Fibroblast of lung (primary cell): ENCODE data around the gene GPR152. TPM values are rescaled to one million over a fixed set of nuclear protein-coding genes. Genes with fewer than 3 reads are reported as not detected.
A peak's percentile ranks its signal among the peaks of the same experiment; 100 is the strongest.

Experiments used
- DNase-seq, 2 donors: peaks; one replicate each; pipeline versions ENCODE4 v3.0.0 to v3.0.0-alpha.2; 2010; ENCODE audit warnings: low read depth in 2 of 2
- H2AFZ ChIP-seq: 2 replicates; pipeline ENCODE4 v1.5.1; 2012; ENCODE audit warnings: low read length, control low read depth, inconsistent platforms
- H3K27ac ChIP-seq: 2 replicates; pipeline ENCODE4 v1.5.1; 2011; ENCODE audit warnings: low read length, control low read depth; ENCODE audit not compliant: insufficient read depth
- H3K27me3 ChIP-seq: 2 replicates; pipeline ENCODE4 v1.5.1; 2011; ENCODE audit warnings: mild to moderate bottlenecking, low read length; ENCODE audit not compliant: control insufficient read depth, insufficient read depth
- H3K36me3 ChIP-seq: 2 replicates; pipeline ENCODE4 v1.5.1; 2011; ENCODE audit warnings: low read length; ENCODE audit not compliant: control insufficient read depth, insufficient read depth
- H3K4me1 ChIP-seq: 2 replicates; pipeline ENCODE4 v1.5.1; 2011; ENCODE audit warnings: low read length; ENCODE audit not compliant: control insufficient read depth, insufficient read depth; ENCODE audit errors: extremely low read depth
- H3K4me2 ChIP-seq: 2 replicates; pipeline ENCODE4 v1.5.1; 2011; ENCODE audit warnings: low read length, control low read depth; ENCODE audit not compliant: insufficient read depth; ENCODE audit errors: extremely low read depth
- H3K4me3 ChIP-seq, 4 experiments: fragments of 200-600 bp in 1 of 4; sonication (generic) in 1 of 4; replicated peaks in 1 of 4; 2 replicates each; pipeline ENCODE4 v1.5.1; 2011 to 2016; ENCODE audit warnings: low read length in 4 of 4, low read depth in 3 of 4, mild to moderate bottlenecking in 3 of 4, control low read depth in 2 of 4, inconsistent platforms in 1 of 4, mixed read lengths in 1 of 4; ENCODE audit not compliant: insufficient read depth in 1 of 4; ENCODE audit errors: control extremely low read depth in 1 of 4
- H3K79me2 ChIP-seq: 2 replicates; pipeline ENCODE4 v1.5.1; 2012; ENCODE audit warnings: mild to moderate bottlenecking, low read length, inconsistent platforms; ENCODE audit not compliant: control insufficient read depth, insufficient read depth
- H3K9ac ChIP-seq: 2 replicates; pipeline ENCODE4 v1.5.1; 2011; ENCODE audit warnings: mild to moderate bottlenecking, low read length, control low read depth; ENCODE audit not compliant: insufficient read depth
- H3K9me3 ChIP-seq: 2 replicates; pipeline ENCODE4 v1.5.1; 2012; ENCODE audit warnings: low read depth, low read length; ENCODE audit not compliant: control insufficient read depth, insufficient read depth
- H4K20me1 ChIP-seq: 2 replicates; pipeline ENCODE4 v1.5.1; 2011; ENCODE audit warnings: low read length; ENCODE audit not compliant: control insufficient read depth, insufficient read depth; ENCODE audit errors: extremely low read depth
- EZH2 ChIP-seq: IDR thresholded peaks from 2 replicates; pipeline ENCODE4 v1.5.1; 2012; ENCODE audit warnings: low read length, control low read depth, mild to moderate bottlenecking; ENCODE audit errors: missing control alignments
- polyA plus RNA-seq, 2 donors: library from polyadenylated mRNA; depleted of rRNA in 1 of 2; stranded (reverse) in 1 of 2; unstranded in 1 of 2; fragments of >200 nt; gene quantifications; 2 replicates each; pipeline ENCODE4 v1.2.1, GENCODE V29; 2011 to 2012; ENCODE audit warnings: missing spikeins in 1 of 2
- total RNA-seq: library from RNA; depleted of rRNA; stranded (reverse); fragments of >200 nt; gene quantifications from 2 replicates; pipeline ENCODE4 v1.2.1, GENCODE V29; 2014
- TF ChIP-seq, protein P1 (sequence below), 2 donors: IDR thresholded peaks in 1 of 2; conservative IDR thresholded peaks in 1 of 2; 1 replicate in 1 of 2; 2 replicates in 1 of 2; pipeline ENCODE4 v1.5.1; 2011 to 2012; ENCODE audit warnings: low read length in 2 of 2, control low read depth in 1 of 2, inconsistent platforms in 1 of 2, low read depth in 1 of 2, mild to moderate bottlenecking in 1 of 2

GPR152 gene
- total and polyA plus RNA-seq, 2 donors (not counting 1 experiment from before 2014, with no cell fraction given), result not detected

DNA sequence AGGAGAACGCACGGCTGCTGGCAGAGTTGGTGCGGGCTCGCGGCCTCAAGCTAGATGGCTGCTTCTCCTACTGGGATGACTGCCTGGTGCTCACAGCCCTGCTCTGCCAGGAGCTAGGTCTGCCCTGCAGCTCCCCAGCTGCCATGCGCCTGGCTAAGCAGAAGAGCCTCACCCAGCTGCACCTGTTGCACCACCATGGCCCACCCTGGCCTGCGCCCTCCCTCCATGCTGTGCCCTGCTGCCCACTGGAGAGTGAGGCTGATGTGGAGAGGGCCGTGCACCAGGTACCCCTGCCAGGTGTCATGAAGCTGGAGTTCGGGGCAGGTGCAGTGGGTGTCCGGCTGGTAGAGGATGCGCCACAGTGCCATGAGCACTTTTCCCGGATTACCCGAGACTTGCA lies 29.1 kb downstream of the GPR152 start:
- Histone ChIP-seq H3K27me3 (no peaks in the 10 kb centered on the region), H3K9me3 (no peaks in the 10 kb centered on the region), H3K9ac (no peak overlapping the region), H3K27ac (no peak overlapping the region), H4K20me1 (no peaks in the 10 kb centered on the region), H3K4me2 (no peak overlapping the region), H3K79me2 (no peaks in the 10 kb centered on the region), H2AFZ (no peak overlapping the region), H3K36me3 (no peaks in the 10 kb centered on the region), H3K4me1 (peaks cover 5% of the 10 kb centered on the region), H3K4me3 (no peak overlapping the region)
- TF ChIP-seq, protein P1, sequence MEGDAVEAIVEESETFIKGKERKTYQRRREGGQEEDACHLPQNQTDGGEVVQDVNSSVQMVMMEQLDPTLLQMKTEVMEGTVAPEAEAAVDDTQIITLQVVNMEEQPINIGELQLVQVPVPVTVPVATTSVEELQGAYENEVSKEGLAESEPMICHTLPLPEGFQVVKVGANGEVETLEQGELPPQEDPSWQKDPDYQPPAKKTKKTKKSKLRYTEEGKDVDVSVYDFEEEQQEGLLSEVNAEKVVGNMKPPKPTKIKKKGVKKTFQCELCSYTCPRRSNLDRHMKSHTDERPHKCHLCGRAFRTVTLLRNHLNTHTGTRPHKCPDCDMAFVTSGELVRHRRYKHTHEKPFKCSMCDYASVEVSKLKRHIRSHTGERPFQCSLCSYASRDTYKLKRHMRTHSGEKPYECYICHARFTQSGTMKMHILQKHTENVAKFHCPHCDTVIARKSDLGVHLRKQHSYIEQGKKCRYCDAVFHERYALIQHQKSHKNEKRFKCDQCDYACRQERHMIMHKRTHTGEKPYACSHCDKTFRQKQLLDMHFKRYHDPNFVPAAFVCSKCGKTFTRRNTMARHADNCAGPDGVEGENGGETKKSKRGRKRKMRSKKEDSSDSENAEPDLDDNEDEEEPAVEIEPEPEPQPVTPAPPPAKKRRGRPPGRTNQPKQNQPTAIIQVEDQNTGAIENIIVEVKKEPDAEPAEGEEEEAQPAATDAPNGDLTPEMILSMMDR (conservative IDR thresholded peaks at IDR 0.05 in 1 of 2, IDR thresholded peaks at IDR 0.05 in 1 of 2; ENCODE audit: low read depth in 1 of 2, low read length in 2 of 2), result no peak
- no peak for TF ChIP-seq EZH2
- DNase-seq, result no peak

DNA sequence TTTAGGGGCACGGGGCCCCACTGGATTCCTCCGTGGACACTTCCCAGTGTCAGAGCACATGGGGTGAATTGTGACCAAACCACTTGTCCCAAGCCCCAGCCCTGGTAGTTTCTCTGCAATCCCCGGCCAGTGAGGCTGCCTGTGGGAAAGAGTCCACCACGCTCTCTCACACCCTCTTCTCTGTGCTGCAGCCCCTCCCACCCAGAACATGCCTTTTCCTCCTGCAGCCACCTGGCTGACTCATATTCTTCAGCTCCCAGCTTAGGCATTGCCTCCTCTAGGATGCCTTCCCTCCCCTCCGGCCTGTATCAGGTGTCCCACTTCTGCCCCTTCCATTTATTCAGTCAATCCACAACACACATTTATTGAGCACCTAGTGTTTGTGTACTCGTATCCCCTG lies 29.6 kb downstream of the GPR152 start:
- TF ChIP-seq EZH2, result no peak
- TF ChIP-seq, protein P1 (conservative IDR thresholded peaks at IDR 0.05 in 1 of 2, IDR thresholded peaks at IDR 0.05 in 1 of 2; ENCODE audit: low read depth in 1 of 2, low read length in 2 of 2), result no peak

DNA sequence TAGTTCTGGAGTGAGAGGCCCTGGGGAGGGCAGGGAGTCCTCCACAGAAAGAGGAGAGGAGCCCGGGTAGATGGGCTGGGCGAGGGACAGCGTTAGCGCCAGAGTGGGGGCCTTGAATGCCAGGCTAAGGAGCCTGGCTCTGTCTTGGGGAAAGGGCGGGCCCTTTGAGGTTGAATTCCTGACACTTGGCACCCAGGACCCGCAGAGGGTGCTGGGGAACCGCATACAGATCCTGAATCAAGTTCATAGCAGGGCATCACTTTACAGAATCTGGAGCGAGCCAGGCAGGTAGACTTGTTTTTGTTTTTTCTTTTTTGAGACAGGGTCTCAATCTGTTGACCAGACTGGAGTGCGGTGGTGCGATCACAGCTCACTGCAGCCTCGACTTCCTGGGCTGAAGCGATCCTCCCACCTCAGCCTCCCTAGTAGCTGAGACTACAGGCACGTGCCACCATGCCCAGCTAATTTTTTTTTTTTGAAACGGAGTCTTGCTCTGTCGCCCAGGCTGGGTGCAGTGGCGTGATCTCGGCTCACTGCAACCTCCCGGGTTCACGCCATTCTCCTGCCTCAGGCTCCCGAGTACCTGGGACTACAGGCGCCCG lies 31.0 kb downstream of the GPR152 start:
- Histone ChIP-seq H3K4me2 (no peak overlapping the region), H3K36me3 (no peaks in the 10 kb centered on the region), H3K27me3 (no peaks in the 10 kb centered on the region), H2AFZ (no peak overlapping the region), H3K4me3 (peak overlapping the region in 1 of 4 experiments; percentile 28), H4K20me1 (no peaks in the 10 kb centered on the region), H3K4me1 (peaks cover 5% of the 10 kb centered on the region), H3K79me2 (no peaks in the 10 kb centered on the region), H3K27ac (no peak overlapping the region), H3K9me3 (no peaks in the 10 kb centered on the region), H3K9ac (no peak overlapping the region)
- TF ChIP-seq EZH2, result no peak
- TF ChIP-seq, protein P1 (conservative IDR thresholded peaks at IDR 0.05 in 1 of 2, IDR thresholded peaks at IDR 0.05 in 1 of 2; ENCODE audit: low read depth in 1 of 2, low read length in 2 of 2), result no peak
- no peak for DNase-seq

More for the DNA sequence above, 29.6 kb downstream of the GPR152 start:
- no peak overlapping the region for H2AFZ ChIP-seq
- H3K4me1 ChIP-seq, result peaks cover 5% of the 10 kb centered on the region
- no peak overlapping the region for H3K4me3 ChIP-seq
- no peak overlapping the region for H3K9ac ChIP-seq
- no peak for DNase-seq
- H3K36me3 ChIP-seq, result no peaks in the 10 kb centered on the region
- no peak overlapping the region for H3K4me2 ChIP-seq
- no peaks in the 10 kb centered on the region for H4K20me1 ChIP-seq
- H3K9me3 ChIP-seq, result no peaks in the 10 kb centered on the region
- no peak overlapping the region for H3K27ac ChIP-seq
- H3K79me2 ChIP-seq, result no peaks in the 10 kb centered on the region
- H3K27me3 ChIP-seq, result no peaks in the 10 kb centered on the region
